GM18858 (cell line): ENCODE results near the gene TMEM198.

Source experiments
- ATAC-seq: cut with Tn5 transposase; IDR thresholded peaks from one replicate; pipeline ENCODE4 v1.9.1; 2021; ENCODE audit not compliant: unreplicated experiment

TMEM198 gene

GRCh38 chr2:219575566-219576504 is 32.0 kb downstream of the TMEM198 start:
- no peak for ATAC-seq

- ATAC-seq: no peak
Measured at GRCh38 chr2:219576505-219577388, 32.9 kb downstream of the TMEM198 start.

- no peak for ATAC-seq
Measured at GRCh38 chr2:219578811-219579613, 35.2 kb downstream of the TMEM198 start.

GRCh38 chr2:219581346-219581745 is 37.5 kb downstream of the TMEM198 start:
- ATAC-seq: no peak

- ATAC-seq: no peak
Measured at GRCh38 chr2:219591091-219591490, 47.3 kb downstream of the TMEM198 start.

GRCh38 chr2:219592736-219593135 is 48.9 kb downstream of the TMEM198 start:
- no peak for ATAC-seq

- no peak for ATAC-seq
Measured at GRCh38 chr2:219593154-219593553, 49.3 kb downstream of the TMEM198 start.

- no peak for ATAC-seq
Measured at GRCh38 chr2:219595256-219595655, 51.4 kb downstream of the TMEM198 start.

- ATAC-seq: peak; percentile 9
Measured at GRCh38 chr2:219596954-219597551, 53.2 kb downstream of the TMEM198 start.

GRCh38 chr2:219597552-219598307 is 53.9 kb downstream of the TMEM198 start, which contains the start of gene STK11IP:
Gene STK11IP (plus strand): TSS chr2:219597857. CDS start chr2:219598120, 263 bp downstream.
- peak; percentile 78 for ATAC-seq

GRCh38 chr2:219598308-219599078 is 54.7 kb downstream of the TMEM198 start:
- no peak for ATAC-seq
